ENCODE measurements around the gene TES. TPM values are rescaled to one million over a fixed set of nuclear protein-coding genes. Genes with fewer than 3 reads are reported as not detected.

Gene TES
- total and polyA plus RNA-seq, 2 of the 8 experiments (the other 6 are each of a cell fraction or from before 2014, with no cell fraction given) = 18.2 to 36.3 TPM

DNA sequence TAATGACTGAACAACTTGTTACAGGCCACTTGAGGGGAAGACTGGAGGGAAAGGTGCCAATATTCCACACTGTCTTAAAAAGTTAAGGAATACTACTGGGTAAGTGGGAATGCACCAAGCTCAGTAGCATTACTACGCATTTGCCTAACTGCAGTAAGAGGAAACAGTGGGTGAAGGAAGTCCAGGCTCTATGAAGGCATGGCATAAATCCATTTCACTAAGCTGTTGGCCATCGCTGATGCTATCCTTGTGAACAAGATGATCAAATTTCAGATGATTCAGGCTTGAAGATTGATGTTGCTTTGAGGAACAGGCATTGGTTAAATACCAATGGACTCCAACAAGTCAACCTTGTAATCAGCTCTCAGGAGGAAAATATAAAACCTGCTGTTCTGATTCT, 44.2 kb upstream of the TES start:
- no peak overlapping the region for H4K91ac ChIP-seq (replicated peaks; ENCODE audit: insufficient read length, low read length)
- no peak overlapping the region; the same call in 1 of the 2 replicates for H2BK15ac ChIP-seq (ENCODE audit: low read length)
- H3K27ac ChIP-seq (ENCODE audit: low read depth, low read length) = no peak overlapping the region
- H4K20me1 ChIP-seq (replicated peaks in 1 of 2; ENCODE audit: control insufficient read depth in 1 of 2, insufficient read depth in 2 of 2, low read length in 2 of 2) = no peaks in the 10 kb centered on the region
- H2BK12ac ChIP-seq (ENCODE audit: low read depth, low read length) = peak overlapping the region; percentile 22; the same call in 1 of the 2 replicates
- no peak overlapping the region for H3K4me3 ChIP-seq (ENCODE audit: extremely low read depth in 1 of 4, insufficient read depth in 2 of 4, low read depth in 3 of 4, low read length in 4 of 4)
- no peak overlapping the region for H3K56ac ChIP-seq (replicated peaks; ENCODE audit: insufficient read length, low read depth, low read length)
- no peak overlapping the region for H4K8ac ChIP-seq (ENCODE audit: extremely low read depth, insufficient read depth, low read length)
- no peaks in the 10 kb centered on the region for H3K79me2 ChIP-seq (ENCODE audit: control insufficient read depth in 1 of 2, insufficient read depth in 2 of 2, low read length in 2 of 2)
- H3K14ac ChIP-seq (ENCODE audit: insufficient read length) = no peak overlapping the region
- no peak overlapping the region for H3K4ac ChIP-seq (replicated peaks; ENCODE audit: insufficient read length, low read depth, low read length)
- no peak overlapping the region for H2AK5ac ChIP-seq (ENCODE audit: low read depth, low read length)
- H3K23ac ChIP-seq (ENCODE audit: insufficient read length) = no peak overlapping the region
- no peaks in the 10 kb centered on the region for H3K79me1 ChIP-seq (ENCODE audit: low read depth, low read length)
- no peak overlapping the region for H2AFZ ChIP-seq (ENCODE audit: low read length)
- no peak overlapping the region for H3K4me2 ChIP-seq (ENCODE audit: insufficient read depth in 1 of 2, low read depth in 2 of 2, low read length in 2 of 2)
- WGBS, 2 experiments (ENCODE audit: extremely low coverage in 1 of 2, insufficient coverage in 1 of 2, insufficient read length in 1 of 2, insufficient replicate concordance in 2 of 2, low coverage in 1 of 2, low lambda C conversion rate in 2 of 2, missing lambda C conversion rate in 1 of 2) = 88% methylated on average over 2 of the region's 2 CpGs; no CpG with 5 or more reads in 1 of the 2 experiments
- DNase-seq (ENCODE audit: low read depth in 1 of 2, low spot score in 2 of 2) = no peak
- H2BK5ac ChIP-seq (ENCODE audit: low read depth, low read length) = no peak overlapping the region
- no peak overlapping the region for H3K18ac ChIP-seq (ENCODE audit: extremely low read depth, low read length)
- H3K27me3 ChIP-seq (replicated peaks in 1 of 4; ENCODE audit: control insufficient read depth in 3 of 4, extremely low read depth in 1 of 4, insufficient read depth in 3 of 4, low read length in 3 of 4) = no peaks in the 10 kb centered on the region
- H3K36me3 ChIP-seq (ENCODE audit: control insufficient read depth in 2 of 4, insufficient read depth in 4 of 4, low read length in 3 of 4) = no peaks in the 10 kb centered on the region
- TF ChIP-seq TBP (IDR thresholded peaks at IDR 0.05; ENCODE audit: low read depth, low read length) = no peak
- no peak for TF ChIP-seq KDM1A (IDR thresholded peaks at IDR 0.05; ENCODE audit: borderline replicate concordance, low read length)
- no peak for TF ChIP-seq BCL11A (IDR thresholded peaks at IDR 0.05; ENCODE audit: low read depth in 2 of 2, low read length in 2 of 2)
- ChIA-PET POLR2A (ENCODE audit: partially characterized antibody) (no interaction called here), CTCF (ENCODE audit: partially characterized antibody) (interaction anchor here (0.6 to 2.9 kb wide), 11 partner anchors 11 to 644 kb away, joined by 3 to 14 read pairs (median 5); partner anchors contain the start of gene TES)
- H3K9me3 ChIP-seq (ENCODE audit: insufficient read depth in 2 of 2, low read depth in 1 of 2, low read length in 1 of 2) = no peaks in the 10 kb centered on the region
- peaks cover 0 to 4% (median 0%) of the 10 kb centered on the region in 4 experiments; a peak in 2 of 7 replicates for H3K4me1 ChIP-seq (replicated peaks in 1 of 4; ENCODE audit: control insufficient read depth in 3 of 4, insufficient read depth in 4 of 4, low read length in 3 of 4)
- no peak overlapping the region for H2BK120ac ChIP-seq (replicated peaks; ENCODE audit: low read depth, low read length)
- FAIRE-seq = no peak
- no peak overlapping the region for H3K9ac ChIP-seq (replicated peaks in 1 of 4; ENCODE audit: extremely low read depth in 1 of 4, low read depth in 3 of 4, low read length in 3 of 4)
- H3K23me2 ChIP-seq (ENCODE audit: low read depth, low read length) = no peaks in the 10 kb centered on the region
- H4K5ac ChIP-seq (ENCODE audit: insufficient read length, low read depth, low read length) = no peak overlapping the region
- 0 out of 2 replicates have a peak overlapping the region, but pooled peaks have one; percentile 48 for H2BK20ac ChIP-seq (ENCODE audit: low read length)
